Measurements from ENCODE around the gene GUCA1A. TPM values are rescaled to one million over a fixed set of nuclear protein-coding genes. Genes with fewer than 3 reads are reported as not detected.
"Not testable (repeated sequence)": the region's sequence is repeated elsewhere in the genome, so short reads cannot be mapped to it uniquely, and the experiment has no call there.

The GUCA1A gene
- total and polyA plus RNA-seq, 7 donors: not detected

DNA sequence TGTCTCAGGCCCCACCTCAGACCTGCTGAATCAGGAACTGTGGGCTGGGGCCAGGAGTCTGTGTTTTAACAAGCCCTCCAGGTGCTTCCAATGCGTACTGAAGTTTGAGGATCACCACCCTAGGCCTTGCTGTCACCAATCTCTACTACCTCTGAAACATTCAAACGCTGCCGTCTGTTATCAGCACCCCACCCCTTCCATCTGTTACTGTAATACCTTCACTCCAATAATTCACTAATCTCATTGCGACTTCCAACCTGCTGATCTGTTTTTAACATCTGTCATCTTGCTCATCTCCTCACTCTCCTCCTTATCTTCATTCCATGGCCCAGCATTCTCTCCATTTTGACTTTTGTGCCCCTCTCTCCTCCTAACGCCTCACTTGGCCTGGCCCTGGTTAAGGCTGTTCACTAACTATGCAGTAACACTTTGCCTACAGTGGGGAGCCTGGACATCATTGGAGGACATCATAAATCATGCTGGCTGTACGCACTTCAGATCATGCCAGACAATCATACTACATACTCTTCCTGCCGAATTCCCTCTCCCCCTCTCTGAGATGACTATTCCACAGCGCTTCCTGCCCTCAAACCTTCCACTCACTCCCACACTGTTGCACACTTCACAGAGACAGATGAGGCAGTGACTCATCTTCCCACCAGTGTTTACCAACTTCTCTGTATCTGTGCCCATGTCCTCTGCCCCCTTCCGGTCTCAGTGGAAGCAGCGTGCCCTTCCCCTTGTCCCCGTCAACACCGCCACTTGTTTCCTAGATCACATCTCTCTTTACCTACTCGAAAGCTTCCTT, 24.6 kb downstream of the GUCA1A start:
- intact Hi-C loops (cut with DNase I): no loop called here
- H3K9me3 ChIP-seq: no peaks in the 10 kb centered on the region
- H3K4me3 ChIP-seq: no peak overlapping the region
- no peaks in the 10 kb centered on the region for H3K27me3 ChIP-seq (ENCODE audit: insufficient read depth in 3 of 3, low read length in 2 of 3)
- H3K27ac ChIP-seq: no peak overlapping the region
- DNase-seq (no peak), ATAC-seq (peak in 2 of 4 donors; percentile 24 to 50)
- no peaks in the 10 kb centered on the region for H3K4me1 ChIP-seq
- TF ChIP-seq CTCF (IDR thresholded peaks at IDR 0.05): no peak
- 84 to 89% (median 86%) methylated on average over 13 of the region's 13 CpGs for WGBS, 3 donors
- peaks cover 0 to 7% of the 10 kb centered on the region in 2 donors for H3K36me3 ChIP-seq (ENCODE audit: insufficient read depth in 1 of 2, low read depth in 1 of 2)

GRCh38 chr6:42199106-42199981, 26.2 kb downstream of the GUCA1A start:
- no peak for ATAC-seq
- H3K27me3 ChIP-seq (ENCODE audit: insufficient read depth in 3 of 3, low read length in 2 of 3): no peaks in the 10 kb centered on the region

GRCh38 chr6:42200035-42200434, 26.9 kb downstream of the GUCA1A start:
- WGBS, 3 donors: 37 to 70% (median 68%) methylated on average over 1 of the region's 1 CpG
- ATAC-seq (peak in 1 of 4 donors; percentile 24), DNase-seq (no peak)
- intact Hi-C loops (cut with DNase I): no loop called here
- H3K4me1 ChIP-seq: no peaks in the 10 kb centered on the region
- no peak overlapping the region for H3K27ac ChIP-seq
- H3K36me3 ChIP-seq (ENCODE audit: insufficient read depth in 1 of 2, low read depth in 1 of 2): peaks cover 0 to 26% of the 10 kb centered on the region in 2 donors
- no peak overlapping the region for H3K4me3 ChIP-seq
- TF ChIP-seq CTCF (IDR thresholded peaks at IDR 0.05): no peak
- no peaks in the 10 kb centered on the region for H3K27me3 ChIP-seq (ENCODE audit: insufficient read depth in 3 of 3, low read length in 2 of 3)
- H3K9me3 ChIP-seq: no peaks in the 10 kb centered on the region

More at GRCh38 chr6:42199106-42199981, 26.2 kb downstream of the GUCA1A start:
- no peak for DNase-seq
- Histone ChIP-seq H3K9me3 (no peaks in the 10 kb centered on the region), H3K36me3 (ENCODE audit: insufficient read depth in 1 of 2, low read depth in 1 of 2) (peaks cover 0 to 20% of the 10 kb centered on the region in 2 donors), H3K27ac (no peak overlapping the region), H3K4me1 (no peaks in the 10 kb centered on the region), H3K4me3 (no peak overlapping the region)
- 77 to 89% (median 88%) methylated on average over 5 of the region's 5 CpGs for WGBS, 3 donors
- intact Hi-C loops (cut with DNase I): no loop called here
- TF ChIP-seq CTCF (IDR thresholded peaks at IDR 0.05): no peak

DNA sequence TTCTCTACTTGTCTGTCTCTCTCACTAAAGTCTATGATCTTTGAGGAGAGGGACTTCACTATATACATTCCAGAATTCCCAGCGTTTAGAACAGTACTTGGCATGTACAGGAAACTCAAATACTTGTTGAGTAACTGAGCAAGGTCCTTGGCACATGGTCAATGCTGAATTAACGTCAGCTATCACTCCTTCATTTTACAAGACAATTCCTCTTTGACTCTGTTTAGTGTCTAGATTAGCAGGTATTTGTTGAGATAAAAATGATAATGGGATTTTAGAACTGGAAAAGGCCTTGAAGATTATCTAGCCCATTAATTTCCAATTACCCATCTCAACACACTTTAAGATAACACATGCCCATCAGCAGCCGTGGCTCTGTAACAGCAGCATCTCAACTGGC, 28.2 kb downstream of the GUCA1A start:
- H3K27ac ChIP-seq: no peak overlapping the region
- TF ChIP-seq CTCF (IDR thresholded peaks at IDR 0.05): no peak
- peaks cover 0 to 39% of the 10 kb centered on the region in 2 donors for H3K36me3 ChIP-seq (ENCODE audit: insufficient read depth in 1 of 2, low read depth in 1 of 2)
- H3K4me1 ChIP-seq: no peaks in the 10 kb centered on the region
- no peak for ATAC-seq
- 39 to 59% (median 49%) methylated on average over 3 of the region's 3 CpGs for whole genome bisulfite sequencing, 3 donors
- intact Hi-C loops (cut with DNase I): no loop called here
- no peak for DNase-seq
- no peaks in the 10 kb centered on the region for H3K27me3 ChIP-seq (ENCODE audit: insufficient read depth in 3 of 3, low read length in 2 of 3)
- H3K4me3 ChIP-seq: no peak overlapping the region
- H3K9me3 ChIP-seq: no peaks in the 10 kb centered on the region

DNA sequence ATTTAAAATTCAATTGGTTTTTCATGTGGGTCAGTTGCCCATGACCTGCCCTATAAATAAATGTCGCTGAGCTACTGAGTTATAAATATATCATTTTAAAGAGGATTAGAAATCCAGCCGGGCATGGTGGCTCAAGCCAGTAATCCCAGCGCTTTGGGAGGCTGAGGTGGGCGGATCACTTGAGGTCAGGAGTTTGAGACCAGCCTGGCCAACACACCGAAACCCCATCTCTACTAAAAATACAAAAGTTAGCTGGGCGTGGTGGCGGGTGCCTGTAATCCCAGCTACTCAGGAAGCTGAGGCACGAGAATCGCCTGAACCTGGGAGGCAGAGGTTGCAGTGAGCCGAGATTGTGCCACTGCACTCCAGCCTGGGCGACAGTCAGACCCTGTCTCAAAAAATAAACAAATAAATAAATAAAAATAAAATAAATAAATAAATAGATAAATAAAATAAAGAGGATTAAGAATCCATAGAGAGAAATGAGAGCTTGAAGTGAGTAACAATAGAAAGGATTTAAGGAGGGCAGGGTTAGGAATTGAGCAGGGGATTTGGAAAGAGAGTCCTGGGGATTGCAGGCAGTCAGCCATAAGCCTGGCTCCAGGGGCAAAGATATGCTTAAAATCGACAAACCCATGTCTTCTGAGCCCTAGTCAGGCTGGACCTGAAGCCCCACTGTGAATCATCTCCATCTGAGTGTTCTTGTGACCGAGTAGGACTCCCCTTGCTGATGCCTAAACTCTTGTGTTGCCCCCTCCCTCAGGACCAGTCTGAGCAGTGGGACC, 29.2 kb downstream of the GUCA1A start:
- peaks cover 0 to 48% of the 10 kb centered on the region in 2 donors for H3K36me3 ChIP-seq (ENCODE audit: insufficient read depth in 1 of 2, low read depth in 1 of 2)
- H3K27me3 ChIP-seq (ENCODE audit: insufficient read depth in 3 of 3, low read length in 2 of 3); intact Hi-C loops (cut with DNase I); H3K4me1 ChIP-seq; H3K9me3 ChIP-seq; ATAC-seq; DNase-seq; H3K27ac ChIP-seq; H3K4me3 ChIP-seq: not testable (repeated sequence)
- WGBS, 3 donors: 50 to 77% (median 55%) methylated on average over 13 of the region's 13 CpGs
